PC-9 (cell line): ENCODE measurements around the gene FAM81B.

Source experiments
- EZH2 ChIP-seq: fragments of 200-600 bp; sonication (generic); IDR thresholded peaks from 2 replicates; pipeline ENCODE4 v1.8.0; 2017; ENCODE audit warnings: antibody characterized with exemption, low read depth
- TF ChIP-seq, protein P1 (sequence below): fragments of 200-600 bp; sonication (generic); conservative IDR thresholded peaks from 2 replicates; pipeline ENCODE4 v1.6.1; 2017; ENCODE audit warnings: mixed run types, antibody characterized with exemption, mild to moderate bottlenecking, moderate library complexity

DNA sequence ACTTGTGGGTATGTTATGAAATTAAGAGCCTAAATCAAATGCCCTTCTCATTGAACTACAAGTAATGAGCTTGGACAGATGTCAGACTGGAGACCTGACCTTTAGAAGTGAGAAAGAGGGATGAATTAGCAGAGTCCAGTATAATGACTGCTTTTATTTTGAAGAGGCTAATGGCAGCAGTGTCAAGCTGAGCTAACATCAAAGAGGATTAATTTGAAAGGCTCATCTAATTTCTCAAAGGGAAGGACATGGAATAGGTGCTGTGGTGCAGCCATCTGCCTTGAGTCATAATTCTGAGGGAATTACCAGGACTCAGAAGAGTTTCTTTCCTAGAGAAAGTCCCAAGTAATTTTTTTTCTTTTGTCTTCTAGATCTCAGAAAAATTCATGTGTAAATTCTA, 57.6 kb downstream of the FAM81B start:
- TF ChIP-seq, protein P1, sequence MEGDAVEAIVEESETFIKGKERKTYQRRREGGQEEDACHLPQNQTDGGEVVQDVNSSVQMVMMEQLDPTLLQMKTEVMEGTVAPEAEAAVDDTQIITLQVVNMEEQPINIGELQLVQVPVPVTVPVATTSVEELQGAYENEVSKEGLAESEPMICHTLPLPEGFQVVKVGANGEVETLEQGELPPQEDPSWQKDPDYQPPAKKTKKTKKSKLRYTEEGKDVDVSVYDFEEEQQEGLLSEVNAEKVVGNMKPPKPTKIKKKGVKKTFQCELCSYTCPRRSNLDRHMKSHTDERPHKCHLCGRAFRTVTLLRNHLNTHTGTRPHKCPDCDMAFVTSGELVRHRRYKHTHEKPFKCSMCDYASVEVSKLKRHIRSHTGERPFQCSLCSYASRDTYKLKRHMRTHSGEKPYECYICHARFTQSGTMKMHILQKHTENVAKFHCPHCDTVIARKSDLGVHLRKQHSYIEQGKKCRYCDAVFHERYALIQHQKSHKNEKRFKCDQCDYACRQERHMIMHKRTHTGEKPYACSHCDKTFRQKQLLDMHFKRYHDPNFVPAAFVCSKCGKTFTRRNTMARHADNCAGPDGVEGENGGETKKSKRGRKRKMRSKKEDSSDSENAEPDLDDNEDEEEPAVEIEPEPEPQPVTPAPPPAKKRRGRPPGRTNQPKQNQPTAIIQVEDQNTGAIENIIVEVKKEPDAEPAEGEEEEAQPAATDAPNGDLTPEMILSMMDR: no peak
- TF ChIP-seq EZH2: no peak
